AG04450 (cell line): ENCODE measurements around the gene AXDND1. TPM values are rescaled to one million over a fixed set of nuclear protein-coding genes. Genes with fewer than 3 reads are reported as not detected.
"Not testable (repeated sequence)": the region's sequence is repeated elsewhere in the genome, so short reads cannot be mapped to it uniquely, and the experiment has no call there.

ENCODE experiments used
- CTCF ChIA-PET: fragments of 300-600, 350-600 bp; formaldehyde crosslinking; extraction: SDS; loops from one replicate; lab custom pipeline; 2022; ENCODE audit warnings: antibody characterized with exemption, inconsistent platforms; lab: Charles Lee
- POLR2A ChIA-PET: fragments of 350-600 bp; formaldehyde crosslinking; extraction: SDS; loops from one replicate; lab custom pipeline; 2021; ENCODE audit warnings: antibody characterized with exemption, inconsistent platforms; lab: Yijun Ruan, JAX
- DNase-seq: peaks from one replicate; pipeline ENCODE4 v3.0.0-alpha.2; 2011; ENCODE audit warnings: low read depth, low spot score
- H3K27ac ChIP-seq: one replicate; pipeline ENCODE4 v1.5.1; 2012; ENCODE audit warnings: low read depth, low read length, control low read depth
- H3K27me3 ChIP-seq: one replicate; pipeline ENCODE4 v1.6.0; 2012; ENCODE audit warnings: low read length; ENCODE audit not compliant: control insufficient read depth, insufficient read depth
- H3K4me3 ChIP-seq: 2 replicates; pipeline ENCODE4 v1.5.1; 2011; ENCODE audit warnings: mild to moderate bottlenecking, low read depth, low read length, control low read depth
- H3K9me3 ChIP-seq: 2 replicates; pipeline ENCODE4 v1.5.1; 2012; ENCODE audit warnings: low read length; ENCODE audit not compliant: control insufficient read depth, insufficient read depth
- polyA plus RNA-seq: library from polyadenylated mRNA; depleted of rRNA; stranded (reverse); fragments of >200 nt; gene quantifications from 2 replicates; pipeline ENCODE4 v1.2.3, GENCODE V29; 2011
- TF ChIP-seq, protein P1 (sequence below): IDR thresholded peaks from 2 replicates; pipeline ENCODE4 v1.5.1; 2011; ENCODE audit warnings: low read depth, low read length, control low read depth, inconsistent platforms

The AXDND1 gene
- polyA plus RNA-seq, 1 experiment, result 0.27 TPM

DNA sequence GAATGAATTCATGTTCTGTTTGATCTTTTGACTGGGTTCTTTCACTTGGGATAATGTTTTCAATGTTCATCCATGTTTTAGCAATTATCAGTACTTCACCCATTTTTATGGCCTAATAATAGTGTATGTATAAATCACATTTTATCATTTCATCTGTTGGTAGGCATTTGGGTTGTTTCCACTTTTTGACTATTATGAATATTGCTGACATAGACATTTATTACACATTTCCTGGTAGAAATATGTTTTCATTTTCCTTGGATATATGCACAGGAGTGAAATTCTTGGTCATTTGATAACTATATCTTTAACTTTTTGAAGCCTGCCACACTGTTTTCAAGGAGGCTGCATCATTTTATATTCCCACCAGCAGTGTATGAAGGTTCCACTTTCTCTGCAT, 79.8 kb downstream of the AXDND1 start:
- CTCF ChIA-PET, result no interaction called here
- POLR2A ChIA-PET, result no interaction called here
- Histone ChIP-seq H3K9me3 (no peaks in the 10 kb centered on the region), H3K27ac (no peak overlapping the region), H3K4me3 (no peak overlapping the region), H3K27me3 (peaks cover 2% of the 10 kb centered on the region)
- DNase-seq, result no peak
- TF ChIP-seq, protein P1, sequence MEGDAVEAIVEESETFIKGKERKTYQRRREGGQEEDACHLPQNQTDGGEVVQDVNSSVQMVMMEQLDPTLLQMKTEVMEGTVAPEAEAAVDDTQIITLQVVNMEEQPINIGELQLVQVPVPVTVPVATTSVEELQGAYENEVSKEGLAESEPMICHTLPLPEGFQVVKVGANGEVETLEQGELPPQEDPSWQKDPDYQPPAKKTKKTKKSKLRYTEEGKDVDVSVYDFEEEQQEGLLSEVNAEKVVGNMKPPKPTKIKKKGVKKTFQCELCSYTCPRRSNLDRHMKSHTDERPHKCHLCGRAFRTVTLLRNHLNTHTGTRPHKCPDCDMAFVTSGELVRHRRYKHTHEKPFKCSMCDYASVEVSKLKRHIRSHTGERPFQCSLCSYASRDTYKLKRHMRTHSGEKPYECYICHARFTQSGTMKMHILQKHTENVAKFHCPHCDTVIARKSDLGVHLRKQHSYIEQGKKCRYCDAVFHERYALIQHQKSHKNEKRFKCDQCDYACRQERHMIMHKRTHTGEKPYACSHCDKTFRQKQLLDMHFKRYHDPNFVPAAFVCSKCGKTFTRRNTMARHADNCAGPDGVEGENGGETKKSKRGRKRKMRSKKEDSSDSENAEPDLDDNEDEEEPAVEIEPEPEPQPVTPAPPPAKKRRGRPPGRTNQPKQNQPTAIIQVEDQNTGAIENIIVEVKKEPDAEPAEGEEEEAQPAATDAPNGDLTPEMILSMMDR, result no peak

DNA sequence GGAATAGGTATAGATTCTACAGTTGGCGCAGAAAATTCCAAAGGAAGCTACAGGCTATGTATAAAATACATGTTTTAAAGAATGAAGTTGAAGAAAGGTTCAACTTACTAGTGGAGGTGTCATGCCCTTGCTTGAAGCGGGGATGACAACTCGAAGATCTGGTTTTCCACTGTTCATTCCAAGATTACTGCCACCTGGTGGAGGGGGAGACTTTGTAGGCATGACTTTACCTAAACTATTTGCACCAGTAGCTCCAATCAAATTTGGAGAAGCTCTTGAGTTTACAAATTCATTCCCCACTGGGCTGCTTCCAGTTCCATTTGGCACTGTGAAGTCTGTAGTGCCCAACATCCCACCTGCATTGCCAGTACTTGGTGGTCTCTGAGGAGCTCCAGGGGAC, 81.7 kb downstream of the AXDND1 start:
- ChIA-PET POLR2A (no interaction called here), CTCF (interaction anchor here (1.3 to 2.1 kb wide), 3 partner anchors 11 to 196 kb away, joined by 3 to 11 read pairs (median 3); no protein-coding TSS in a partner anchor)
- Histone ChIP-seq H3K4me3 (no peak overlapping the region), H3K27me3 (peaks cover 2% of the 10 kb centered on the region), H3K27ac (no peak overlapping the region), H3K9me3 (no peaks in the 10 kb centered on the region)
- TF ChIP-seq, protein P1, result peak; percentile 29; the same call in 1 of the 2 replicates
- no peak for DNase-seq

DNA sequence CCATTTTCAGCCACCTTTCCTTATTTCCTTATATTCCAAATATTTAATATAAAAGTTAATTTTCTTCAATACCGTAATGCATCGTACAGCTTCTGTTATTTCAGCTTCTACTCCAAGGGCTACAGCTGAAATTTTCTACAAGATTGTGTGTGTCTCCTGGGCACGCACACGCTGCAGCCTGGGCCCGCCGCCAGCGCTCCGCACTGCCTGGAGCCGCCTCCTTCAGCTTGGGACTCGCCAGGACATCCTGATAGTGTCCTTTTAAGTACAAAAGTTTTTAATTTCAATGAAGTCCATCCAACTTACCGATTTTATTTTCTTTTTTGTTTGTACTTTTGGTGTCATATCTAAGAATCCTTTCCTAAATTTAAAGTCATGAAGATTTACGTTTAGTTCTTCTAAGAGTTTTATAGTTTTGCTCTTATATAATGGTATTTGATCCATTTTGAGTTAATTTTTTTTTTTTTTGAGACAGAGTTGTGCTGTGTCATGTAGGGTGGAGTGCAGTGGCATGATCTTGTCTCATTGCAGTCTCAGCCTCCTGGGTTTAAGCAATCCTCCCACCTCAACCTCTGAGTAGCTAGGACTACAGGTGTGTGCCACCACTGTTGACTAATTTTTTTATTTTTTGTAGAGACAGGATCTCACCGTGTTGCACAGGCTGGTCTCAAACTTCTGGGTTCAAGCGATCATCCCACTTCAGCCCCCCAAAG, 82.8 kb downstream of the AXDND1 start:
- H3K4me3 ChIP-seq, result no peak overlapping the region
- H3K9me3 ChIP-seq, result no peaks in the 10 kb centered on the region
- TF ChIP-seq, protein P1, result no peak
- no peak overlapping the region for H3K27ac ChIP-seq
- no peak for DNase-seq
- CTCF ChIA-PET, result interaction anchor here (0.6 to 2.1 kb wide), 4 partner anchors 10 to 370 kb away, joined by 3 to 11 read pairs (median 4); no protein-coding TSS in a partner anchor
- H3K27me3 ChIP-seq, result peaks cover 2% of the 10 kb centered on the region
- POLR2A ChIA-PET, result no interaction called here

DNA sequence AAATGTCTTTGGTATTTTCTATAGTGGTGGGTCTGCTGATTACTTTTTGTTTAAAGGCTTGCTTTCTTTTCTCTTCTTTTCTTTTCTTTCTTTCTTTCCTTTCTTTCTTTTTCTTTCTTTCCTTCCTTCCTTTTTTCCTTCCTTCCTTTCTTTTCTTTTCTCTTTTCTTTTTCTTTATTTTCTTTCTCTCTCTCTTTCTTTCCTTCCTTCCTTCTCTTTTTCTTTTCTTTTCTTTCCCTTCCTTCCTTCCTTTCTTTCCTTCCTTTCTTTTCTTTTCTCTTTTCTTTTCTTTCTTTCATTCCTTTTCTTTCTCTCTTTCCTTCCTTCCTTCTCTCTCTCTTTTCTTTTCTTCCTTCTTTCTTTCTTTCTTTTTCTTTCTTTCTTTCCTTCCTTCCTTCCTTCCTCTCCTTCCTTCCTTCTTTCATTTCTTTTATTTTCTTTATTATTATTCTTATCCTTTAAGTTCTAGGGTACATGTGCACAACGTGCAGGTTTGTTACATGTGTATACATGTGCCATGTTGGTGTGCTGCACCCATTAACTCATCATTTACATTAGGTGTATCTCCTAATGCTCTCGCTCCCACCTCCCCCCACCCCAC, 93.9 kb downstream of the AXDND1 start:
- POLR2A ChIA-PET, H3K27ac ChIP-seq, H3K27me3 ChIP-seq, H3K4me3 ChIP-seq, CTCF ChIA-PET, DNase-seq, H3K9me3 ChIP-seq: not testable (repeated sequence)

DNA sequence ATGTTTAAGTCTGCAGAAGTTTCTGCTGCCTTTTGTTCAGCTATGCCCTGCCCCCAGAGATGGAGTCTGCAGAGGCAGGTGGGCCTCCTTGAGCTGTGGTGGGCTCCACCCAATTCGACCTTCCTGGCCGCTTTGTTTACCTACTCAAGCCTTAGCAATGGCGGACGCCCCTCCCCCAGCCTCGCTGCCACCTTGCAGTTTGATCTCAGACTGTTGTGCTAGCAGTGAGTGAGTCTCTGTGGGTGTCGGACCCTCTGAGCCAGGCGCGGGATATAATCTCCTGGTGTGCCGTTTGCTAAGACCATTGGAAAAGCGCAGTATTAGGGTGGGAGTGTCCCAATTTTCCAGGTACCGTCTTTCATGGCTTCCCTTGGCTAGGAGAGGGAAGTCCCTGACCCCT, 99.9 kb downstream of the AXDND1 start:
- H3K27me3 ChIP-seq, CTCF ChIA-PET, H3K27ac ChIP-seq, DNase-seq, H3K9me3 ChIP-seq, H3K4me3 ChIP-seq, POLR2A ChIA-PET: not testable (repeated sequence)

DNA sequence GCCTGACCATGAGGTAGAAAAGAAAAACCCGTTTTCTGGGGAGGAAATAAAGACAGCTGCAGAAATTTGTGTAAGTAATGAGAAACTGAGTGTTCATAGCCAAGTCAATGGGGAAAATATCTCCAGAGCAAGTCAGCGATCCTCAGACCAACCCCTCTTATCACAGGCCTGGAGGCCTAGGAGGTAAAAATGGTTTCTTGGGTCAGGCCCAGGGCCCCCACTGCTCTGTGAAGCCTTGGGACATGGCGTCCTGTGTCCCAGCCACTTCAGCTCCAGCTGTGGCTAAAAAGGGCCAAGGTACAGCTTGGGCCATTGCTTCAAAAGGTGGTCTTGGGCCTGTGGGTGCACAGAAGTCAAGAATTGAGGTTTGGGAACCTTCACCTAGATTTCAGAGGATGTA, 108.9 kb downstream of the AXDND1 start:
- no peak overlapping the region for H3K27ac ChIP-seq
- ChIA-PET POLR2A (no interaction called here), CTCF (no interaction called here)
- TF ChIP-seq, protein P1, result no peak
- peaks cover 8% of the 10 kb centered on the region for H3K9me3 ChIP-seq
- H3K27me3 ChIP-seq, result no peaks in the 10 kb centered on the region
- no peak for DNase-seq
- H3K4me3 ChIP-seq, result no peak overlapping the region
